ENCODE data around the gene EYA2.

EYA2 gene

DNA sequence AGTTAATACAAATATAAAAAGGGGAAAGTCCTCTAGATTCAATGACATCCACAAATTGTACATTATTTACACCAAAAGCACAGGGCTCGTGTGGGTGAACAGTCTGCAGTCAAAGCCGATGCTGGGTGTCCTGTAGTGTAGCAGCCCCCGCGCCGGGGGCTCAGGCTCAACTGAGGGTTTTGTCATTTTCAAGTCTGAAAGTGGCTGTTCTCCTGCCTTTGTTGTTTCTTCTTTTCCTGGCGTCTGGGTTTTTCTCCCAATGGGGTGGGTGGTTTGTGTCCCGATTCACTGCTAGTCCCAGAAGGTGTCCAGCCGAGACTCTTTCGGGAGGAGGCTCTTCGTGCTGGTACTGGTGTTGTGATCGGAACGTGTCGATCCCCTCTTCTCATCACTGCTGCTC is 315.8 kb downstream of the EYA2 start:
- no peak overlapping the region for H3K9ac ChIP-seq (ENCODE audit: low read depth in 1 of 2, low read length in 2 of 2)
- no peaks in the 10 kb centered on the region for H3K4me1 ChIP-seq (ENCODE audit: control insufficient read depth in 2 of 2, insufficient read depth in 2 of 2, low read length in 2 of 2)
- H3K27me3 ChIP-seq (ENCODE audit: control insufficient read depth in 2 of 2, insufficient read depth in 2 of 2, low read length in 2 of 2), result no peaks in the 10 kb centered on the region
- no peak overlapping the region for H3K27ac ChIP-seq (ENCODE audit: low read depth in 2 of 2, low read length in 2 of 2)
- H3K4me3 ChIP-seq (ENCODE audit: low read length in 2 of 2), result no peak overlapping the region
- peaks cover 58 to 61% of the 10 kb centered on the region in 2 donors for H3K36me3 ChIP-seq (ENCODE audit: control insufficient read depth in 2 of 2, insufficient read depth in 2 of 2, low read length in 2 of 2)
- H3K9me3 ChIP-seq (ENCODE audit: control insufficient read depth in 2 of 2, low read length in 2 of 2), result no peaks in the 10 kb centered on the region

DNA sequence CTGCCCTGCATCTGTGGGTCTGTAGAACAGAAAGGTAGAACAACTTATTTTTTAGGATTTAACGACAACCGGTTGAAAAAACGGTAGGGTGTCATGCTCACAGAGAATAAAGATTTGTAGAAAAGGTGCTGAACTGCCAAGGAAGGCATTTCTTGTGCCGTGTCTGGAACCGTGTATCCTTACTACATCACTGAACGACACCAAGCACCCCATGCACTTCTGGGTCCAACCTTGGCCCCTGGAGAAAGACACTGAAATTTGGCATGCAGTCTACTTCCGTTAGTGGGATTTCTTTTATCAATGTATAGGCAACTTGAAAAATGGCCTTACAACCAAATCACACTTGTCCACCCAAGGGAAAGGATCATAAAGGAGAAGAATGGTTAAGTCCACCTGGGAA is 316.4 kb downstream of the EYA2 start:
- Histone ChIP-seq H3K27ac (ENCODE audit: low read depth in 2 of 2, low read length in 2 of 2) (no peak overlapping the region), H3K9me3 (ENCODE audit: control insufficient read depth in 2 of 2, low read length in 2 of 2) (no peaks in the 10 kb centered on the region), H3K27me3 (ENCODE audit: control insufficient read depth in 2 of 2, insufficient read depth in 2 of 2, low read length in 2 of 2) (no peaks in the 10 kb centered on the region), H3K9ac (ENCODE audit: low read depth in 1 of 2, low read length in 2 of 2) (no peak overlapping the region), H3K4me3 (ENCODE audit: low read length in 2 of 2) (no peak overlapping the region), H3K36me3 (ENCODE audit: control insufficient read depth in 2 of 2, insufficient read depth in 2 of 2, low read length in 2 of 2) (peaks cover 64 to 66% of the 10 kb centered on the region in 2 donors), H3K4me1 (ENCODE audit: control insufficient read depth in 2 of 2, insufficient read depth in 2 of 2, low read length in 2 of 2) (no peaks in the 10 kb centered on the region)

DNA sequence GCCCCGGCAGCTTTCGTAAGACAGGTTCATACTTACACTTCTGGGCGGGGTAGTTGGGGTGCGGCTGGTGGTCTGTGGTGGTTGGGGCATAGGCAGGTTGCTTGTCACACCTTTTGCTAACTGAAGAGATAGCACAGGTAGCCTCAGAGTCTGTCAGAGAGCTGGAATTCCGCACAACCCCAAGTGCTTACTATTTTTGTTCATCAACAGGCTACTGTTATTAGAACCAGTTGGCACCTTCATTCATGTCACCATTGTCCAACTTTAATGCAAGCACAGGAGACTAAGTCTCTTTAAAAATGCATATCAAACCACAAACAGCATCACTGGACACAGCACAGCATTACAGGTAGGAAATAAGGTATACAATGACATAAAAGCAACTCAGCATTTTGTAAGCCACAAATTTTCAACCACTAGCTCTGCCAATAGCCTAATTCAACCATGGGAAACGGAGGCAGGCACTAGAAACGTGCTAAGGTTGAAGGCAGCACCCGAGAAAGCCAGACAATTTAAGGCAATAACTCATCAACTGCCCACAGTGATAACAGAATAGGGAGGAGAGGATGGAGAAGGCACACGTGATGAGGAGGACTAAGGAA is 318.1 kb downstream of the EYA2 start:
- Histone ChIP-seq H3K9me3 (ENCODE audit: control insufficient read depth in 2 of 2, low read length in 2 of 2) (no peaks in the 10 kb centered on the region), H3K4me3 (ENCODE audit: low read length in 2 of 2) (no peak overlapping the region), H3K9ac (ENCODE audit: low read depth in 1 of 2, low read length in 2 of 2) (no peak overlapping the region), H3K4me1 (ENCODE audit: control insufficient read depth in 2 of 2, insufficient read depth in 2 of 2, low read length in 2 of 2) (no peaks in the 10 kb centered on the region), H3K36me3 (ENCODE audit: control insufficient read depth in 2 of 2, insufficient read depth in 2 of 2, low read length in 2 of 2) (peaks cover 70 to 73% of the 10 kb centered on the region in 2 donors), H3K27me3 (ENCODE audit: control insufficient read depth in 2 of 2, insufficient read depth in 2 of 2, low read length in 2 of 2) (no peaks in the 10 kb centered on the region), H3K27ac (ENCODE audit: low read depth in 2 of 2, low read length in 2 of 2) (no peak overlapping the region)

DNA sequence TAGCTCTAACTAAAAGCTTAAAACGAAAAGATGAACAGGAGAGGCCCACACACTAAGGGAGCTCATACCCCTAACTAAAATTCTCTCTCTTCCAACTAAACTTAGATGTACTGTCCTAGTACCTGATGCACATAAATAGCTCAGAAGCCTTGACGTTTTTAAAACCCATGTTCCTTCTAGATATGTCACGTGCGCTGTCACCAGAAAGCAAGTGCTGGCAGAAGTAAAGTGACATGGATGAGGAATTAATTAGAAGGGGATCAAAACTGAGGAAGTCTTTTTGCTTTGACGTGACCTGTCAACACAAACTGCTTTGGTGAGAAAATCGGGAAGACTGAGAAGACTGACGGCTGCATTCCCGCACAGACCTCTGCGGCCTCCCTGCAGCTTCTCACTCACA is 319.3 kb downstream of the EYA2 start:
- no peak overlapping the region for H3K9ac ChIP-seq (ENCODE audit: low read depth in 1 of 2, low read length in 2 of 2)
- no peaks in the 10 kb centered on the region for H3K9me3 ChIP-seq (ENCODE audit: control insufficient read depth in 2 of 2, low read length in 2 of 2)
- H3K36me3 ChIP-seq (ENCODE audit: control insufficient read depth in 2 of 2, insufficient read depth in 2 of 2, low read length in 2 of 2), result peaks cover 64 to 76% of the 10 kb centered on the region in 2 donors
- no peaks in the 10 kb centered on the region for H3K27me3 ChIP-seq (ENCODE audit: control insufficient read depth in 2 of 2, insufficient read depth in 2 of 2, low read length in 2 of 2)
- H3K4me3 ChIP-seq (ENCODE audit: low read length in 2 of 2), result no peak overlapping the region
- no peaks in the 10 kb centered on the region for H3K4me1 ChIP-seq (ENCODE audit: control insufficient read depth in 2 of 2, insufficient read depth in 2 of 2, low read length in 2 of 2)
- H3K27ac ChIP-seq (ENCODE audit: low read depth in 2 of 2, low read length in 2 of 2), result no peak overlapping the region

DNA sequence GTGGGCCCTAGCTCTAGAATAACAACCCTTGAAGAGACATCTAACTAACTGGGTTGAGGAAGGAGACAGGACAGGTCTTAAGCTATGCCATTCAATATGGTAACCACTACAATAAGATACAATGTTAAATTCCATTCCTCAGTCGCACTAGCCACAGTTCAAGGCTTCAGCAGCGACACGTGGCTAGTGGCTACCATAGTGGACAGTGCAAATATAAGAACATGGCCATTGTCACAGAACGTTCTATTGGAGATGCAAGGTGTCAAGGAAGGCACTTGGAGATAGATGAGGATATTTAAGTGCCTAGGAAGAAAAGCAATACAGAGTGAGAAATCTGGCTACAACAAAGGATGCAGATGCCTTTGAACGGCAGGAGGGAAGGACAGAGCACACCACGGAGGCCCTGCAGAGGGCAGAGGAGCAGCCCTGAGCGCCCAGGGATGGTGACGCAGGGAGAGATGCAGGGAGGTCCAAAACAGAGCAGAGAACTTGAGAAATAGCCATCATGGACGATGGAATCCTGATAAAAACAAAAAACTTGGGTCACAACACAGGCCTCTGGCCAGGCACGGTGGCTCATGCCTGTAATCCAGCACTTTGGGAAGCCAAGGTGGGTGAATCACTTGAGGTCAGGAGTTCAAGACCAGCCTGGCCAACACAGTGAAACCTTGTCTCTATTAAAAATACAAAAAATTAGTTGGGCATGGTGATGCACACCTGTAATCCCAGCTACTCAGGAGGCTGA is 321.2 kb downstream of the EYA2 start:
- Histone ChIP-seq H3K4me3 (ENCODE audit: low read length in 2 of 2) (no peak overlapping the region), H3K4me1 (ENCODE audit: control insufficient read depth in 2 of 2, insufficient read depth in 2 of 2, low read length in 2 of 2) (no peaks in the 10 kb centered on the region), H3K27ac (ENCODE audit: low read depth in 2 of 2, low read length in 2 of 2) (no peak overlapping the region), H3K36me3 (ENCODE audit: control insufficient read depth in 2 of 2, insufficient read depth in 2 of 2, low read length in 2 of 2) (peaks cover 54 to 69% of the 10 kb centered on the region in 2 donors), H3K27me3 (ENCODE audit: control insufficient read depth in 2 of 2, insufficient read depth in 2 of 2, low read length in 2 of 2) (no peaks in the 10 kb centered on the region), H3K9me3 (ENCODE audit: control insufficient read depth in 2 of 2, low read length in 2 of 2) (no peaks in the 10 kb centered on the region), H3K9ac (ENCODE audit: low read depth in 1 of 2, low read length in 2 of 2) (no peak overlapping the region)

DNA sequence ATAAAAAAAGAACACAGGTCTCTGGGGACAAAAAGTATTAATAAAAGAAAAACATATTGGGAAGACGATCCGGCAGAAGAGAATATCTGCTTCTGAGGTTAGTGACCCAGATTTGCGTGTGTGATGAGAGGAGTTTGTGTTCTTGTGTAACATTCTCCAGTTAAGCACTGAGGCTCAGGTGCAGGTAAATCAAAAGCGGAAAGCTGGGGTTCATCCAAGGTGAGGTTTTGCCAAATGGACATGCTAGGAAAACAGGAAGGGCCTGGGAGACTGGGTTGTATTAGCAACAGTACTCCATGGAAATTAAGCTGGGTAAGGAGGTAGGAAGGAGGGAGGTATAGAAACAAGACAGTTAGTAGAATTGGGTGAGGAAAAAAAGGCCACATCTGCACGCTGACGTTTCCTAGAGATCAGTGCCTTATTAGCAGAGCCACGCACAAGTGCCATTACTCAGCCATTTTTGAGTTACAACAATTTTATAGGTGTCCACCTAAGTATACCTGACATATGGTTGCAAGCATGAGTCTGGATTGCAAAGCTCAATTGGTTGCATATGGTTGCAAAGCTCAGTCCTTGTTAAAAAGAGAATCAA is 322.3 kb downstream of the EYA2 start:
- no peaks in the 10 kb centered on the region for H3K4me1 ChIP-seq (ENCODE audit: control insufficient read depth in 2 of 2, insufficient read depth in 2 of 2, low read length in 2 of 2)
- no peak overlapping the region for H3K9ac ChIP-seq (ENCODE audit: low read depth in 1 of 2, low read length in 2 of 2)
- H3K27me3 ChIP-seq (ENCODE audit: control insufficient read depth in 2 of 2, insufficient read depth in 2 of 2, low read length in 2 of 2), result no peaks in the 10 kb centered on the region
- no peak overlapping the region for H3K27ac ChIP-seq (ENCODE audit: low read depth in 2 of 2, low read length in 2 of 2)
- no peaks in the 10 kb centered on the region for H3K9me3 ChIP-seq (ENCODE audit: control insufficient read depth in 2 of 2, low read length in 2 of 2)
- peaks cover 48 to 68% of the 10 kb centered on the region in 2 donors for H3K36me3 ChIP-seq (ENCODE audit: control insufficient read depth in 2 of 2, insufficient read depth in 2 of 2, low read length in 2 of 2)
- no peak overlapping the region for H3K4me3 ChIP-seq (ENCODE audit: low read length in 2 of 2)

DNA sequence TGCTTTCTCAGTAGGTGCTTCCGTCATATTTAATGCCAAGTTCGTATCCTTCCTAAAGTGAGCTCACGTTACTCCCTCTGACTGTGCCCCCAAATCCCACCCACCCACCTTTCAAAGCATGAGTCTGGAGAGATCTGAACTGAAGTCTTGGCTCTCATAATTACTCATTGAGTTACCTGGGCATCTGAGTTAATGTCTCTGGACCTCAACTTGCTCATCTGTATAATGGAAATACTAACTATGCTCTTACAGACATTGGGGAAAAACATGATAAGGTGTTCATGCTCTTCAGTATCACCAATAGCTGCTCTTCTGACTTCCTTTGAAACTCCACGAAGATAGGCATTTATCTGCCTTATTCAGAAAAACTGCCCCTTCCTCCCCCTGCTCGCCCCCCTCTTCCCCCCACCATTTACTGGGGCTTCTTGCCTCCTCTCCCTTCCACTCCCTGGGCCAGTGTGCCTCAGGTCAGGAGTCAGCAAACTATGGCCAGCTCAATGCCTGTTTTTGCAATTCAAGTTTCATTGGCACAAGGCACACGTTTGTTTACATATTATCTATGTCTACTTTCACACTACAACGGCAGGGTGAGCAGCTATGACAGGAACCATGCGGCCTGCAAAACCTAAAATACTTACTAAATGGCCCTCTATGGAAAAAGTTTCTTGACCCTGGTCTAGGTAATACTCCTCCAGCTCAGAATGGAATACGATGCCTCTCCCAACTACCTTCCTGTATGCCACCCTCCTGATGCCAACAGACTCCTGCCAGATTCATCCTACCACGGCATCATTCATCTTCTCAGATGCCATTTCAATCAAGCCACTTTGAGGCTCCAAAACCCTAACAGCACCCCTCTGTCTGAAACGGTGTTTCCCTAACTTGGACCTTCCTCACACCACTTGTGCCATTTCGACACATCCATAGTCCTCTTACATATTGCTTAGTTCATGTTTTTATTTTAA is 323.1 kb downstream of the EYA2 start:
- Histone ChIP-seq H3K4me1 (ENCODE audit: control insufficient read depth in 2 of 2, insufficient read depth in 2 of 2, low read length in 2 of 2) (no peaks in the 10 kb centered on the region), H3K27ac (ENCODE audit: low read depth in 2 of 2, low read length in 2 of 2) (no peak overlapping the region), H3K36me3 (ENCODE audit: control insufficient read depth in 2 of 2, insufficient read depth in 2 of 2, low read length in 2 of 2) (peaks cover 42 to 65% of the 10 kb centered on the region in 2 donors), H3K9ac (ENCODE audit: low read depth in 1 of 2, low read length in 2 of 2) (no peak overlapping the region), H3K27me3 (ENCODE audit: control insufficient read depth in 2 of 2, insufficient read depth in 2 of 2, low read length in 2 of 2) (no peaks in the 10 kb centered on the region), H3K4me3 (ENCODE audit: low read length in 2 of 2) (no peak overlapping the region), H3K9me3 (ENCODE audit: control insufficient read depth in 2 of 2, low read length in 2 of 2) (no peaks in the 10 kb centered on the region)

DNA sequence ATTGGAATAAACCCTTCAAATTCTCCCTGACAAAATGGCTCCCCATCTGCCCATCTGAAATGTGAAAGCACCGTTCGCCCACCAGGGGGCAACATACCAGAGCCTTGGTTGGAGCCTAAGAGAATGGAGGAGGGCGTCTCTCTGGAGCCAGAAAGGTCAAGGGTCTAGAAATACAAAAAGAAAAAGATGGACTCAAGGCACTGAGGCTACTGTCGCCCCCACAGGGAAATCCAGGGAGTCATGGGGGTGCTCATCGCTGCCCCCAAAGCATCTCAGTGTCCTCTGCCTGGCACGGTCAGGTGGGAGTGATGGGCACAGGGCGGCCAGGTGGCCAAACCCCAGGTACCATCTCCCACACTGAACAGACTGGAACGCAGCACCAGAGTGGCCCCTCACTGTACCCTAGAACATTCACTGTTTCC is 325.5 kb downstream of the EYA2 start:
- peaks cover 38 to 68% of the 10 kb centered on the region in 2 donors for H3K36me3 ChIP-seq (ENCODE audit: control insufficient read depth in 2 of 2, insufficient read depth in 2 of 2, low read length in 2 of 2)
- no peaks in the 10 kb centered on the region for H3K4me1 ChIP-seq (ENCODE audit: control insufficient read depth in 2 of 2, insufficient read depth in 2 of 2, low read length in 2 of 2)
- no peak overlapping the region for H3K27ac ChIP-seq (ENCODE audit: low read depth in 2 of 2, low read length in 2 of 2)
- H3K4me3 ChIP-seq (ENCODE audit: low read length in 2 of 2), result no peak overlapping the region
- H3K9ac ChIP-seq (ENCODE audit: low read depth in 1 of 2, low read length in 2 of 2), result no peak overlapping the region
- H3K27me3 ChIP-seq (ENCODE audit: control insufficient read depth in 2 of 2, insufficient read depth in 2 of 2, low read length in 2 of 2), result no peaks in the 10 kb centered on the region
- no peaks in the 10 kb centered on the region for H3K9me3 ChIP-seq (ENCODE audit: control insufficient read depth in 2 of 2, low read length in 2 of 2)

DNA sequence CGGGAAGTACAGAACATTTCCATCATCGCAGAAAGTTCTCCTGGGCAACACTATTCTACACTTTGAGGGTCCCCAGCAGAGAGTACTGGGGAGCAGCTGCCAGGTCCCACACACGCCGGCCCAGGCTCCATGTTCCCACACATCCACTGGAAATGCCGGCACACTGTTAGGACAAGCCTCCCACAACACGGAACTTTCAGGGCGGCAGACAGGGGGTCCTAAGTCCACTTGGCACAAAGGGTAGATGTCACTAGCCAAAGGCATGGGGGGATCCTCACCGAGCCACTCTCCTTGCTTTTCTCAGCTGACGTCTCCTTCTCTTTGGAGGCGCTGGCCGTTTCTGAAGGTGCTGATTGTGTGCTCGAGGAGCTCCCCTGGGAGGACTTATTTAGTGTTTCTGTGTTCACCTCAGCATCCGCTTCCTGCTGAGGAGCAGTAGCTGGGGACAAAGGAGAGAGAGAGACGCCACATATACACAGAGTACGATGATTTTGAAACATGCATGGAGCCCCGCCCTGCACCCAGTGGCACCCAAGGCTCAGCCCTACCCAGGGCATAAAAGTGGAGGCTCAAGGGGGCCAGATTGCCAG is 326.5 kb downstream of the EYA2 start:
- Histone ChIP-seq H3K36me3 (ENCODE audit: control insufficient read depth in 2 of 2, insufficient read depth in 2 of 2, low read length in 2 of 2) (peaks cover 32 to 66% of the 10 kb centered on the region in 2 donors), H3K4me3 (ENCODE audit: low read length in 2 of 2) (no peak overlapping the region), H3K27ac (ENCODE audit: low read depth in 2 of 2, low read length in 2 of 2) (no peak overlapping the region), H3K9me3 (ENCODE audit: control insufficient read depth in 2 of 2, low read length in 2 of 2) (no peaks in the 10 kb centered on the region), H3K4me1 (ENCODE audit: control insufficient read depth in 2 of 2, insufficient read depth in 2 of 2, low read length in 2 of 2) (no peaks in the 10 kb centered on the region), H3K9ac (ENCODE audit: low read depth in 1 of 2, low read length in 2 of 2) (no peak overlapping the region), H3K27me3 (ENCODE audit: control insufficient read depth in 2 of 2, insufficient read depth in 2 of 2, low read length in 2 of 2) (no peaks in the 10 kb centered on the region)

All from mucosa of rectum (tissue), 2 donors.